ENCODE measurements around the gene MGMT.

GRCh38 chr10:129449893-129450292 lies 17.1 kb upstream of the MGMT start:
- TF ChIP-seq, protein P1, sequence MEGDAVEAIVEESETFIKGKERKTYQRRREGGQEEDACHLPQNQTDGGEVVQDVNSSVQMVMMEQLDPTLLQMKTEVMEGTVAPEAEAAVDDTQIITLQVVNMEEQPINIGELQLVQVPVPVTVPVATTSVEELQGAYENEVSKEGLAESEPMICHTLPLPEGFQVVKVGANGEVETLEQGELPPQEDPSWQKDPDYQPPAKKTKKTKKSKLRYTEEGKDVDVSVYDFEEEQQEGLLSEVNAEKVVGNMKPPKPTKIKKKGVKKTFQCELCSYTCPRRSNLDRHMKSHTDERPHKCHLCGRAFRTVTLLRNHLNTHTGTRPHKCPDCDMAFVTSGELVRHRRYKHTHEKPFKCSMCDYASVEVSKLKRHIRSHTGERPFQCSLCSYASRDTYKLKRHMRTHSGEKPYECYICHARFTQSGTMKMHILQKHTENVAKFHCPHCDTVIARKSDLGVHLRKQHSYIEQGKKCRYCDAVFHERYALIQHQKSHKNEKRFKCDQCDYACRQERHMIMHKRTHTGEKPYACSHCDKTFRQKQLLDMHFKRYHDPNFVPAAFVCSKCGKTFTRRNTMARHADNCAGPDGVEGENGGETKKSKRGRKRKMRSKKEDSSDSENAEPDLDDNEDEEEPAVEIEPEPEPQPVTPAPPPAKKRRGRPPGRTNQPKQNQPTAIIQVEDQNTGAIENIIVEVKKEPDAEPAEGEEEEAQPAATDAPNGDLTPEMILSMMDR (IDR thresholded peaks at IDR 0.05), result no peak
- no peak for TF ChIP-seq EP300 (IDR thresholded peaks at IDR 0.05)
- no peak for TF ChIP-seq POLR2A (IDR thresholded peaks at IDR 0.05)
- no peak for TF ChIP-seq POLR2AphosphoS5 (IDR thresholded peaks at IDR 0.05)
